ENCODE results near the gene PTPN7. TPM values are rescaled to one million over a fixed set of nuclear protein-coding genes. Genes with fewer than 3 reads are reported as not detected.

The PTPN7 gene
- total RNA-seq, result 2.5 TPM

- ATAC-seq, result no peak
- intact Hi-C loops (cut with DNase I), result no loop called here
- DNase-seq (ENCODE audit: low spot score), result no peak
Observed at GRCh38 chr1:202160377-202160940, at the start of gene PTPN7. Gene PTPN7 (minus strand): TSS chr1:202160602. CDS start chr1:202159402, 1,200 bp downstream.

- no peak for ATAC-seq
- DNase-seq (ENCODE audit: low spot score), result no peak
- intact Hi-C loops (cut with DNase I), result no loop called here
Observed at GRCh38 chr1:202208351-202208857, 48.0 kb upstream of the PTPN7 start.

DNA sequence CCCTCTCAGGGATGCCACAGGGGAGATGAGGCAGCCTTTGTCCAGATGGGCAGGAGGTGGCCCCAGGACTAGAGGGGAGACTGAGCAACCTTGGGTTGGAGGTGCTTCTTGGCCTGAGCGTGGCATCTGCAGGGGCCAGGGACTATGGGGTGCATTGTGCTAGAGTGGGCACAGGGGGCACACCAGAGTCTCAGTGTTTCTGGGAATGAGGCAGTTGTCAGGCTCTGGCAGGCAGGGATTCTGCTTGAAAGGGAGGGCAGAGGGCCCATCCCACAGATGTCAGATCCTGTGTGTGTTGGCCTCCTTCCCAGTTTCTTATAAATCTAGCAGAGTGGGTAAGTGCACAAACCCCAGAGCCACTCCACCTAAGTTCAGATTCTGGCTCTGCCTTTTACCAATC, 46.9 kb upstream of the PTPN7 start:
- ATAC-seq, result no peak
- intact Hi-C loops (cut with DNase I), result no loop called here
- DNase-seq (ENCODE audit: low spot score), result no peak

GRCh38 chr1:202205523-202206190, 45.3 kb upstream of the PTPN7 start:
- DNase-seq (ENCODE audit: low spot score), result no peak
- intact Hi-C loops (cut with DNase I), result no loop called here
- ATAC-seq, result no peak

DNA sequence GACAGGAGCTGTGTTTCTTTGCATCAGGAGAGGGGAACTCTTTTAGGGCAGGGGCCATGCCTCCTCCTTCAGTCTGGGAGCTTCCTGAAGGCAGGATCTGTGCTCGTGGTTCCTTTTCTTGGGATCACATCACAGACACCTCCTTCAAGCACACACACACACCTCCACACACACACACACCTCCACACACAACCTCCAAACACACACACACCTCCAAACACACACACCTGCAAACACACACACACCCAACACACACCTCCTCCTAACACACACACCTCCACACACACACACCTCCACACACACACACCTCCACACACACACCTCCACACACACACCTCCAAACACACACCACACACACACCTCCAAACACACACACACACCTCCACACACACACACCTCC, 43.7 kb upstream of the PTPN7 start:
- ATAC-seq (no peak), DNase-seq (ENCODE audit: low spot score) (no peak)
- intact Hi-C loops (cut with DNase I), result no loop called here

GRCh38 chr1:202203238-202204039, 43.0 kb upstream of the PTPN7 start:
- intact Hi-C loops (cut with DNase I), result no loop called here
- DNase-seq (ENCODE audit: low spot score) (no peak), ATAC-seq (no peak)

DNA sequence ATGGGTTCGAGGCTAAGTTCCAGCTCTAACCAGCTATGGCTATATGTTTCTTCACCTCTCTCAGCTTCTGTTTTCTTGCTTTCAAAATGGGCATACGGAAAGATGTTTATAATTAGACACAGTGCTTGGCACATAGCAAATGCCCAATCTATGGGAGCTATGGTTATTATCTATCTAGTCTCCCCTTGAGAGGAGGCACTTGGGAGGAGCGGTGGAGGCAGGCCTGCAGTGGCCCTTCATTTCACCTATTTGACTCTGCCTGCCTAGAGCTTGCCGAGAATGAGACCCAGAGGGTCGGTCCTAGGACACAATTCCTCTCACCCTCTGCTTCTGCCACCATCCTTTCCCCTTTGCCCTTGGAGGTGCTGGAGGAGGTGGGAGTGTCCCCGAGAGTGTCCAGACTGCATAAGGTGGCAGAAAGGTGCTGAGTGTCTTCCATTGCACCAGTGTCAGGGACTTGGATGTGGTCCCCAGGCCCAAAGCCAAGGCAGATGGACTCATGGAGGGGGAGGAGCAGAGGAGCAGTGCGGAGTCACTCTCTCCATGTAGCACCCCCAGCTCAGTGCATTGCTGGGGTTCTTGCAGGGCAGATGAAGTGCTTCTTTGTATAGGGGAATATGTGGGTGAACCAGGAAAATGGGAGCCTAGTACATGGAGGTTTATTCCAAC, 42.2 kb upstream of the PTPN7 start:
- DNase-seq (ENCODE audit: low spot score) (no peak), ATAC-seq (no peak)
- intact Hi-C loops (cut with DNase I), result no loop called here

DNA sequence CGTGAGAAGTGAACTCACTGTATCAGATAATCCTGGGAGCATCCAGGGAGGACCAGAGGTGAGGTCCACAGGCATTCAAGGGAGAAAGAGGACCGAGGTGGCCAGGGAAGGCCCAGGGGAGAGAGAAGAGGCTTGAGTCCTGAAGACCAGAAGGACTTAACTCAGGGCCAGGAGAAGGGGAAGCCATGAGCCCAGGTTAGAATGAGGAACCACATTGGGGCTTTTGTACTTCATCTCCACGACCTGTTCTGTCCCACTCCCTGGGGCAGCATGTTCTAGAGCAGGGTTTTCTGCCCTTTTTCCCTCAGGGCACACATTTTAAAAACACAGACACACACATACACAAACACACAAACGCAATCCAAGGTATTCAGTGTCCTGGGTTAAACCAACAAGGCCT, 41.6 kb upstream of the PTPN7 start:
- intact Hi-C loops (cut with DNase I), result no loop called here
- ATAC-seq, result no peak
- DNase-seq (ENCODE audit: low spot score), result no peak

- intact Hi-C loops (cut with DNase I), result no loop called here
- DNase-seq (ENCODE audit: low spot score), result no peak
- ATAC-seq, result no peak
Observed at GRCh38 chr1:202201266-202201665, 40.9 kb upstream of the PTPN7 start.

DNA sequence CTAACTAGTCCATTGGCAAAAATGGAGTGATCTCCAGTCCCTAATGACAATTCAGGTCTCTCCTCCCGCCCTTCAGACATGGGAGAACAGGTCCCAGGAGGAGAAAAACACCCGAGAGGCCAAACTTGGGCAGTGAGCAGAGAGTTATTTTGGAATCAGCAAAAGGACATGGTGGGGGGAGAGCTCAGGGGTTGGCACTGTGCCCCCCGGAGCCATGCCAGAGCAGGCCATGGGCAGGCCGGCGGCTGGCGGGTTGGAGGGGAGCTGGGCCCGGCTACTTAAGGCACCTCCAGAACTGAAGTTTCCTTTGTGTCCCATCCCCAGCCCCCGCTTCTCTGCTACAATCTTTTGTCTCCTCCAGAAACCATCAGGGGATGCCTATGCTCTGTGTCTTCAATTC, 40.3 kb upstream of the PTPN7 start:
- intact Hi-C loops (cut with DNase I), result no loop called here
- DNase-seq (ENCODE audit: low spot score) (no peak), ATAC-seq (no peak)

DNA sequence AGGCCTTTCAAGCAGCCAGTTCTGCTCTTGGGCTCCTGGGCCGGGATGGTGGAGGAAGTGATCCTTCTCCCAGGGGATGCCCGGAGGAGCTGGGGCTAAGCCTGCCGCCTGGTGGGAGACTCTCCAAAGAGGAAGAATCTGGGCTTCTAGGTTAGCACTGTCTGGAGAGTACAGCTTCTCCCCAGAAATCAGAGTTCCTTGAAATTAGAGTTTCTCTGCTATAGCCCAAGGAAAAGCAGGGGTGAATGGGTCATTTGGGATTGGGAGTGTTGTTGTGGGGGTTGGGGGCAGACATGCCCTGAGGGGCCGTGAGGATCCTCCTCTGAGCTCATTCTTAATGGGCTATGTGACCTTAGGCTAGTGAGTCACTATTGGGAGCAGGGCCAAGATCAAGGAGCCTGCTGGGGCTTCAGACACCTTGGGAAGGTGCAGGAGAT, 39.7 kb upstream of the PTPN7 start:
- ATAC-seq (no peak), DNase-seq (ENCODE audit: low spot score) (no peak)
- intact Hi-C loops (cut with DNase I), result no loop called here

- intact Hi-C loops (cut with DNase I), result no loop called here
- DNase-seq (ENCODE audit: low spot score), result no peak
- peak; percentile 23 for ATAC-seq
Observed at GRCh38 chr1:202199040-202199889, 38.9 kb upstream of the PTPN7 start.

DNA sequence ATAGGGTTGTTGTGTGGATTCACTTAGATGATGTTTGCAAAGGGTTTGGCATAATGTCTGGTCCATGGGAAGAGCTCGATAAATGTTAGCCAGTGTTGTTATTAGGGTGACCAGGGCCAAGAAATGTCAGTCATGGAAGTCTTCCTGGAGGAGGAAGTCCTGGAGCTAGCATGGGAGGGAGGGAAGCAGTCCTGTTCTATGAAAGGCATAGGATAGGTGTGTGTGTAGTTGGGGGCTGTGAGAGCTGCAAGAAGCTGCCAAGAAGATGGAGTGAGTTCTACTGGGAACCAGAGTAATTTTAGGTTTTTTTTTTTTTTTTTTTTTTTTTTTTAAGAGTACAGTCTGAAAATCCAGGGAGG, 37.9 kb upstream of the PTPN7 start:
- no peak for DNase-seq (ENCODE audit: low spot score)
- no peak for ATAC-seq
- intact Hi-C loops (cut with DNase I), result no loop called here

DNA sequence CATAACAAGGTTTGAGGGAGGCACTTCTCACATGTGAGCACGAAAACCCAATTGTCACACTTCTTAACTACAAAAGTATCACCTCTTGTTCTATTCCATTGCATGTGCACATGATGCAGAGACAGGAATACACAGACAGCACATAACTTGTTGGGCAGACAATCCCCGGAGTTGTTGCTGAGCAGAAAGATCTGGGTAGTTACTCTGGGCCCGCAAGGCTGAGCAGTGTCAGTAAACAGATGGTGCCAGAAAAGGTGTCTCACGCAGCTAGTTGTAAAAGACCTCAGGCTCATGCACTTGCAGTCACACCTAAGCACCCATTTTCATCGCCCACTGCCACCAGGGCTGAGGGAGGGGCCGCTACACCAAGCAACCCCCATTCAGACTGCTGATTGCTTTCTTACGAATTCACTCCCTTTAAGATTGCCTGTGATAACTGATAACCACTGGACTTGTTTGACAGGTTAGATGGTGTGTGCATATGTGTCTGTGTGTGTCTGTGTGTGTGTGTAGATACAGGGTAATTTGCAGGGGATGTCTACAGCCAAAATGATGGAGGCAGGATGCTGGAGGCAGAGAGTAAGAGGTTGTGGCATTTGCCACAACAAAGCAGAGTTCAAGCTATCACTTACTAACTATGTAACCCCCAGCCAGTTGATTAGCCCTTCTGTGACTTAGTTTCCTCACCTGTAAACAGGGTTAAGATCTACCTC, 37.4 kb upstream of the PTPN7 start:
- intact Hi-C loops (cut with DNase I), result no loop called here
- ATAC-seq (no peak), DNase-seq (ENCODE audit: low spot score) (no peak)

DNA sequence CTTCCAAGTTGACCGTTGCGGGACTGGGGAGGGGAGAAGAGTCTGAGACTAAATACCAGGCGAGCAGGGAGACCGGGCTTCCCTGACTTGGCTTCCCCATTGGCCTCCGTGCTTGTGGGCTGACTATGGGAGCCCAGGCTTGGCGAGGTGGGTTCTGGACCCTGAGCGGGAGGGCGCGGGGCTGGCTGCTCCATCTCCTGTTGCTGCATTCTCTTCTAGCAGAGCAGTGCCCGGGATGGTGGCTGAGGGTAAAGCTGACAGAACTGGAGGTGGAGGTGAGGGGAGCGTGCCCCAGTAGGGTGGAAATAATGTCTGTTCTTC, 33.9 kb upstream of the PTPN7 start:
- ATAC-seq (no peak), DNase-seq (ENCODE audit: low spot score) (no peak)
- intact Hi-C loops (cut with DNase I), result no loop called here

DNA sequence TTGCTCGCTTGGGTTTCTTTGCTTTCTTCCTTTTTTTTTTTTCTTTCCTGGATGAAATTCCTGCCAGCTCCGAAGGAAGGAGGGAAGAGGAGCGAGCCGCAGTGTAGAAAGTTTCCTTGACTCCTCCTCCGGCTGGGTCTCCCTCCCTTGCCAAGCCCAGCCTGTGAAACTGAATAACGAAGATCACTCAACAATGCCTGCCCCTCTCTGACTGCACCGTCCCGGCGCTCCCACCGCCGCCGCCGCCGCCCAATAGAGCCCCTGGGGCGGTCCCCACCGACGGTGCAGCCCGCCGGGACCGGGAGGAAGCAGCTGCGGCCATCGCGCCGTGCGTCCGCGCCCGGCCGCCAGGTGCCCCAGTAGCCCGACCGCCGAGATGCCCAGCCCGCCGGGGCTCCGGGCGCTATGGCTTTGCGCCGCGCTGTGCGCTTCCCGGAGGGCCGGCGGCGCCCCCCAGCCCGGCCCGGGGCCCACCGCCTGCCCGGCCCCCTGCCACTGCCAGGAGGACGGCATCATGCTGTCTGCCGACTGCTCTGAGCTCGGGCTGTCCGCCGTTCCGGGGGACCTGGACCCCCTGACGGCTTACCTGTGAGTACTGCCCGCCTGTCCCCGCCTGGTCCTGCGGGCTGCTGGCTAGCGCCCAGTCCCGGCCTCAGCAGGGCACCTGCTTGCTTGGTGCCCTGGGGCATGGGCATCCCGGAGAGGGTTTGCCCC, 33.4 kb upstream of the PTPN7 start, which contains the start of gene LGR6:
Gene LGR6 (plus strand): TSS at position 186 of the 714 bp plus-strand sequence. CDS start 191 bp downstream, at position 377.
- ATAC-seq, result peak; percentile 45
- intact Hi-C loops (cut with DNase I), result no loop called here

DNA sequence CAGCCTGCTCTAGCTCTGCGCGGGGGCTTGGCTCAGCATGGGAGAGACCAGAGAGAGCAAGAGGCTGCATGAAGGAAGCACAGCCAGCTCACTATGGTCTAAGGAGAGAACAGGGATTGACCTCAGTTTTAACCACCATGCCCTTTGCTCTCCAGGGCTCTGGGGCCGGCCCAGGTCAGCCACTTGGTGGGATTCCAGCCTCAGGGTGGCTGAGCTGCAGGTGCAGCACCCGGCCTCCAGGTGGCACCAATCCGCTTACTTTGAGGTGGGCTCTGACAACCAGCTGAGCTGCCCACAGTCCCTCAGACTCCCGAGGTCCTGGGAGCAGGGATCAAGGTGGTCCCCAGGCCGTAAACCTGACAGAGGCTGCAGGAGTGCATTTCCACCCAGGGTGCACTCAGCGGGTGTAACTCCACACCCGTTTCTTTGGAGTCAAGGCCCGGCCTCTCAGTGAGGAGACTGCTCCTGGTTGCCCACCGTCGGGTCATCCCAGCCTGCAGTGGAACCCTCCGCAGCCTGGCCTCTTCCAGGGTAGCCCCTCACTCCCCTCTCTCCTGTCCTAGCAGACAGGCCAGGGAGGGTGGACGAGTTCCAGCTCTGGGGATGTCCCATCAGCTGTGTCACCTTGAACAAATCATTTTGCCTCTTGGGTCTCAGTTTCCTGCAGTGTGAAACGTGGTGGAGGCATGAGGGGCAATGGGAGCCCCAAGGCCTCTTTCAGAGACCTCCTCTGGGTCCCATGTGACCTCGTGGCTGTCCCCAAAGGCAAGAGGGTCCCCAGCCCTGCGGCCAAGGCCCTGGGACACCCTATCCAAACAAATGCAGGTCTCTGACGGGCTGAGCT, 32.6 kb upstream of the PTPN7 start:
- DNase-seq (ENCODE audit: low spot score), result no peak
- peak; percentile 73 for ATAC-seq
- intact Hi-C loops (cut with DNase I), result no loop called here

More for the DNA sequence above, 33.4 kb upstream of the PTPN7 start, which contains the start of gene LGR6:
- no peak for DNase-seq (ENCODE audit: low spot score)

Data from sciatic nerve (tissue), 2 donors.